ENCODE results near the gene PRKCD. TPM values are rescaled to one million over a fixed set of nuclear protein-coding genes. Genes with fewer than 3 reads are reported as not detected.

Gene PRKCD
- total RNA-seq, 2 donors from 2014 or later: 15.5 to 16.9 TPM

DNA sequence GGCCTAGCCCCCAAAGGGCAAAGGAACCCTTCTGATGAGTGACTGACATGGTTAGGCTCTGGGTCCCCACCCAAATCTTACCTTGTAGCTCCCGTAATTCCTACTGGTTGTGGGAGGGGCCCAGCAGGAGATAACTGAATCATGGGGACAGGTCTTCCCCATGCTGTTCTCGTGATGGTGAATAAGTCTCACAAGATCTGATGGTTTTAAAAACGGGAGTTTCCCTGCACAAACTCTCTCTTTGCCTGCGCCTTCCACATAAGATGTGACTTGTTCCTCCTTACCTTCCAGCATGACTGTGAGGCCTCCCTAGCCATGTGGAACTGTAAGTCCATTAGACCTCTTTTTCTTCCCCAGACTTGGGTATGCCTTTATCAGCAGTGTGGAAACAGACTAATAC is 77.9 kb downstream of the PRKCD start:
- peak overlapping the region; percentile 30 to 79 (median 65) for H3K27ac ChIP-seq
- no peak for ATAC-seq
- no peak for DNase-seq
- no peaks in the 10 kb centered on the region for H3K27me3 ChIP-seq
- peaks cover 5 to 9% of the 10 kb centered on the region in 2 donors for H3K36me3 ChIP-seq (replicated peaks in 1 of 2; ENCODE audit: insufficient read depth in 1 of 2, low read depth in 2 of 2)
- intact Hi-C loops (cut with DNase I): no loop called here
- 75 to 80% methylated on average over 4 of the region's 4 CpGs for WGBS, 2 donors
- H3K4me3 ChIP-seq: no peak overlapping the region
- H3K9me3 ChIP-seq: no peaks in the 10 kb centered on the region
- peaks cover 77% of the 10 kb centered on the region for H3K4me1 ChIP-seq
- TF ChIP-seq, protein P1, sequence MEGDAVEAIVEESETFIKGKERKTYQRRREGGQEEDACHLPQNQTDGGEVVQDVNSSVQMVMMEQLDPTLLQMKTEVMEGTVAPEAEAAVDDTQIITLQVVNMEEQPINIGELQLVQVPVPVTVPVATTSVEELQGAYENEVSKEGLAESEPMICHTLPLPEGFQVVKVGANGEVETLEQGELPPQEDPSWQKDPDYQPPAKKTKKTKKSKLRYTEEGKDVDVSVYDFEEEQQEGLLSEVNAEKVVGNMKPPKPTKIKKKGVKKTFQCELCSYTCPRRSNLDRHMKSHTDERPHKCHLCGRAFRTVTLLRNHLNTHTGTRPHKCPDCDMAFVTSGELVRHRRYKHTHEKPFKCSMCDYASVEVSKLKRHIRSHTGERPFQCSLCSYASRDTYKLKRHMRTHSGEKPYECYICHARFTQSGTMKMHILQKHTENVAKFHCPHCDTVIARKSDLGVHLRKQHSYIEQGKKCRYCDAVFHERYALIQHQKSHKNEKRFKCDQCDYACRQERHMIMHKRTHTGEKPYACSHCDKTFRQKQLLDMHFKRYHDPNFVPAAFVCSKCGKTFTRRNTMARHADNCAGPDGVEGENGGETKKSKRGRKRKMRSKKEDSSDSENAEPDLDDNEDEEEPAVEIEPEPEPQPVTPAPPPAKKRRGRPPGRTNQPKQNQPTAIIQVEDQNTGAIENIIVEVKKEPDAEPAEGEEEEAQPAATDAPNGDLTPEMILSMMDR (IDR thresholded peaks at IDR 0.05): no peak
- TF ChIP-seq POLR2A (IDR thresholded peaks at IDR 0.05): no peak

- Histone ChIP-seq H3K27ac (peak overlapping the region in 3 of 4 donors; percentile 28 to 78 (median 31)), H3K9me3 (no peaks in the 10 kb centered on the region), H3K27me3 (no peaks in the 10 kb centered on the region), H3K4me3 (no peak overlapping the region), H3K4me1 (peaks cover 86% of the 10 kb centered on the region), H3K36me3 (replicated peaks in 1 of 2; ENCODE audit: insufficient read depth in 1 of 2, low read depth in 2 of 2) (peaks cover under 1 to 5% of the 10 kb centered on the region in 2 donors)
- intact Hi-C loops (cut with DNase I): no loop called here
- ATAC-seq (no peak), DNase-seq (no peak)
- 76 to 86% methylated on average over 5 of the region's 5 CpGs for WGBS, 2 donors
- TF ChIP-seq, protein P1 (IDR thresholded peaks at IDR 0.05): no peak
- no peak for TF ChIP-seq POLR2A (IDR thresholded peaks at IDR 0.05)
Measured at GRCh38 chr3:53239800-53240199, 78.8 kb downstream of the PRKCD start.

- Histone ChIP-seq H3K9me3 (no peaks in the 10 kb centered on the region), H3K4me3 (no peak overlapping the region), H3K27ac (peak overlapping the region; percentile 55 to 73 (median 66)), H3K4me1 (peaks cover 88% of the 10 kb centered on the region), H3K27me3 (no peaks in the 10 kb centered on the region), H3K36me3 (replicated peaks in 1 of 2; ENCODE audit: insufficient read depth in 1 of 2, low read depth in 2 of 2) (peaks cover 0 to 5% of the 10 kb centered on the region in 2 donors)
- intact Hi-C loops (cut with DNase I): no loop called here
- ATAC-seq (no peak), DNase-seq (peak in 3 of 4 donors; percentile 72 to 80 (median 75))
- TF ChIP-seq POLR2A (IDR thresholded peaks at IDR 0.05): no peak
- TF ChIP-seq, protein P1 (IDR thresholded peaks at IDR 0.05): no peak
- 50 to 66% methylated on average over 11 to 28 of the region's 28 CpGs for WGBS, 2 donors
Measured at GRCh38 chr3:53240989-53241972, 80.3 kb downstream of the PRKCD start.

GRCh38 chr3:53242155-53242554 is 81.1 kb downstream of the PRKCD start:
- no peak for TF ChIP-seq POLR2A (IDR thresholded peaks at IDR 0.05)
- TF ChIP-seq, protein P1 (IDR thresholded peaks at IDR 0.05): no peak
- DNase-seq: peak; percentile 40 to 84 (median 78)
- Histone ChIP-seq H3K4me3 (no peak overlapping the region), H3K36me3 (replicated peaks in 1 of 2; ENCODE audit: insufficient read depth in 1 of 2, low read depth in 2 of 2) (peaks cover 0 to 5% of the 10 kb centered on the region in 2 donors), H3K4me1 (peaks cover 79% of the 10 kb centered on the region), H3K27me3 (no peaks in the 10 kb centered on the region), H3K9me3 (no peaks in the 10 kb centered on the region), H3K27ac (peak overlapping the region; percentile 55 to 73 (median 66))
- intact Hi-C loops (cut with DNase I): no loop called here
- 70 to 88% methylated on average over 5 to 7 of the region's 7 CpGs for WGBS, 2 donors
- ATAC-seq: peak; percentile 27

Other genes with a start within 250 kb of the PRKCD start
- gene SFMBT1, start 115.1 kb upstream of the PRKCD start, total RNA-seq: 10 to 100 TPM in 1 of 2 donors, 1 to 10 TPM in 1; 6.9 to 17.6 TPM
- gene RFT1, start 30.8 kb upstream of the PRKCD start, total RNA-seq: 10 to 100 TPM; 10.6 to 19.8 TPM
- 100 to 1,000 TPM in 1 of 2 donors, 10 to 100 TPM in 1; 96.6 to 208 TPM for gene TKT, start 94.8 kb downstream of the PRKCD start, total RNA-seq
- gene DCP1A, start 186.3 kb downstream of the PRKCD start, total RNA-seq: 10 to 100 TPM; 11.9 to 21.8 TPM

Measured in body of pancreas (tissue), 4 donors.